WTC11 (cell line): Measurements from ENCODE around the gene NANOS1. TPM values are rescaled to one million over a fixed set of nuclear protein-coding genes. Genes with fewer than 3 reads are reported as not detected.

ENCODE experiments used
- ATAC-seq: fragments of 200-7000 bp; cut with Tn5 transposase; 2 replicates; pipeline ENCODE4 v1.10.0; 2021; ENCODE audit warnings: mild to moderate bottlenecking, moderate library complexity
- CTCF ChIA-PET: fragments of 300-600 bp; sonication (Branson Sonifier 250); formaldehyde crosslinking; loops from one replicate; lab custom pipeline; 2021; ENCODE audit warnings: antibody characterized with exemption; lab: Charles Lee
- POLR2A ChIA-PET: fragments of 350-600 bp; sonication (Branson Sonifier 250); formaldehyde crosslinking; loops from one replicate; lab custom pipeline; 2021; ENCODE audit warnings: antibody characterized with exemption; lab: Charles Lee
- DNase-seq: peaks from one replicate; pipeline ENCODE4 v3.0.0; 2021; ENCODE audit warnings: low spot score
- H3K27ac Mint-ChIP-seq: 2 replicates; pipeline ENCODE4 v1.8.0; 2021; ENCODE audit warnings: mixed read lengths
- H3K27me3 Mint-ChIP-seq: 2 replicates; pipeline ENCODE4 v1.8.0; 2021; ENCODE audit warnings: low read depth, mild to moderate bottlenecking, moderate library complexity, mixed read lengths
- H3K36me3 Mint-ChIP-seq: 2 replicates; pipeline ENCODE4 v1.8.0; 2021; ENCODE audit warnings: mixed read lengths
- H3K4me1 Mint-ChIP-seq: 2 replicates; pipeline ENCODE4 v1.8.0; 2022; ENCODE audit warnings: mixed read lengths
- H3K4me3 Mint-ChIP-seq: 2 replicates; pipeline ENCODE4 v1.8.0; 2021; ENCODE audit warnings: mild to moderate bottlenecking, moderate library complexity, mixed read lengths
- H3K9me3 Mint-ChIP-seq: 2 replicates; pipeline ENCODE4 v1.8.0; 2021; ENCODE audit warnings: mixed read lengths
- ATF1 ChIP-seq: sonication (generic); formaldehyde crosslinking; IDR thresholded peaks from 2 replicates; pipeline ENCODE4 v1.8.1; 2023; ENCODE audit warnings: mild to moderate bottlenecking, moderate library complexity, missing genetic modification reagents
- CBFB ChIP-seq: sonication (generic); formaldehyde crosslinking; IDR thresholded peaks from 2 replicates; pipeline ENCODE4 v1.8.1; 2022; ENCODE audit warnings: mild to moderate bottlenecking, low read depth, missing genetic modification reagents
- ELF4 ChIP-seq: sonication (generic); formaldehyde crosslinking; IDR thresholded peaks from 2 replicates; pipeline ENCODE4 v1.8.1; 2022; ENCODE audit warnings: low read depth, mild to moderate bottlenecking, moderate library complexity, missing genetic modification reagents
- JAZF1 ChIP-seq: fragments of 250-450 bp; sonication (Bioruptor Pico); IDR thresholded peaks from 2 replicates; pipeline ENCODE4 v1.9.0; 2021; ENCODE audit warnings: moderate library complexity, mild to moderate bottlenecking, inconsistent platforms
- JUN ChIP-seq: sonication (generic); formaldehyde crosslinking; IDR thresholded peaks from 2 replicates; pipeline ENCODE4 v1.8.0; 2023; ENCODE audit warnings: mild to moderate bottlenecking, missing genetic modification reagents
- NFATC4 ChIP-seq: fragments of 250-450 bp; sonication (Bioruptor Pico); IDR thresholded peaks from 2 replicates; pipeline ENCODE4 v1.9.0; 2021; ENCODE audit warnings: mild to moderate bottlenecking
- OVOL2 ChIP-seq: fragments of 250-450 bp; sonication (Bioruptor Pico); IDR thresholded peaks from 2 replicates; pipeline ENCODE4 v1.9.0; 2021; ENCODE audit warnings: mild to moderate bottlenecking, borderline replicate concordance
- RELA ChIP-seq: sonication (generic); formaldehyde crosslinking; IDR thresholded peaks from 2 replicates; pipeline ENCODE4 v1.8.1; 2022; ENCODE audit warnings: missing genetic modification reagents, mild to moderate bottlenecking, borderline replicate concordance
- SP1 ChIP-seq: sonication (generic); formaldehyde crosslinking; conservative IDR thresholded peaks from 2 replicates; pipeline ENCODE4 v1.8.1; 2022; ENCODE audit warnings: missing genetic modification reagents
- TCF7 ChIP-seq: sonication (generic); formaldehyde crosslinking; IDR thresholded peaks from 2 replicates; pipeline ENCODE4 v1.8.0; 2022; ENCODE audit warnings: mild to moderate bottlenecking, low read depth, missing genetic modification reagents, moderate library complexity
- TP53 ChIP-seq: sonication (generic); formaldehyde crosslinking; IDR thresholded peaks from 2 replicates; pipeline ENCODE4 v1.8.1; 2023; ENCODE audit warnings: mild to moderate bottlenecking, missing genetic modification reagents
- ZNF232 ChIP-seq: sonication (generic); formaldehyde crosslinking; IDR thresholded peaks from 2 replicates; pipeline ENCODE4 v1.8.0; 2022; ENCODE audit warnings: mild to moderate bottlenecking, missing genetic modification reagents
- ZNF396 ChIP-seq: fragments of 250-450 bp; sonication (Bioruptor Pico); IDR thresholded peaks from 2 replicates; pipeline ENCODE4 v1.8.0; 2021; ENCODE audit warnings: mild to moderate bottlenecking, moderate library complexity, borderline replicate concordance
- ZNF671 ChIP-seq: fragments of 250-450 bp; sonication (Bioruptor Pico); IDR thresholded peaks from 2 replicates; pipeline ENCODE4 v1.8.0; 2021; ENCODE audit warnings: mild to moderate bottlenecking
- total RNA-seq: library from RNA; stranded (reverse); gene quantifications from 3 replicates; pipeline ENCODE4 v1.2.3, GENCODE V29; 2021
- TF ChIP-seq, protein P1 (sequence below): sonication (generic); formaldehyde crosslinking; IDR thresholded peaks from 2 replicates; pipeline ENCODE4 v1.8.1; 2022; ENCODE audit warnings: mild to moderate bottlenecking, missing genetic modification reagents, moderate library complexity, borderline replicate concordance
- TF ChIP-seq, protein P2 (sequence below): sonication (generic); formaldehyde crosslinking; IDR thresholded peaks from 2 replicates; pipeline ENCODE4 v1.8.1; 2022; ENCODE audit warnings: mild to moderate bottlenecking, moderate library complexity, missing genetic modification reagents
- TF ChIP-seq, protein P3 (sequence below): sonication (generic); formaldehyde crosslinking; conservative IDR thresholded peaks from 2 replicates; pipeline ENCODE4 v1.8.1; 2022; ENCODE audit warnings: mild to moderate bottlenecking, missing genetic modification reagents
- TF ChIP-seq, protein P4 (sequence below): sonication (generic); formaldehyde crosslinking; IDR thresholded peaks from 2 replicates; pipeline ENCODE4 v1.8.0; 2023; ENCODE audit warnings: missing genetic modification reagents
- TF ChIP-seq, protein P5 (sequence below): sonication (generic); formaldehyde crosslinking; IDR thresholded peaks from 2 replicates; pipeline ENCODE4 v1.8.0; 2022; ENCODE audit warnings: mild to moderate bottlenecking, missing genetic modification reagents

Gene NANOS1
- total RNA-seq, 1 experiment from 2014 or later, result 2.9 TPM

DNA sequence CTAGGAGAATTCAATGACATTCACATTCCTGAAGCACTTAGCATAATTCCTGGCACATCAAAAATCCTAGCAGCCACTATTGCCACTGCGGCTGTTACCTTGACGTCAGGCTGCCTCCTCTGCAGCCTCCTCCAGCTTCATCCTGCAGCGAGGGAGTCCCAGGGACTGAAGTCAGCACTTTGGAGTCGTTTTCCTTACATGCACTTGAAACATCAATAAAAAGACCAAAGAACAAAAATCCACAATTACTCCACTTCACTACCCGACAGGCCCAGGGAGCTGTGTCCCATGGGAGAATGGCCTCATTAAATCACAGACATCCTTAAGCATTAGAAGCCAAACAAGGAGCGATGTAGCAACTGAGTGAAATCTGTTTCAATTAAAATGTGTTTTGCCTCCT, 48.6 kb upstream of the NANOS1 start:
- no peak overlapping the region for H3K4me3 Mint-ChIP-seq
- CTCF ChIA-PET, result interaction anchor here (1.2 kb wide), 1 partner anchor 387 kb away, joined by 4 read pairs; no protein-coding TSS in a partner anchor
- no peaks in the 10 kb centered on the region for H3K27me3 Mint-ChIP-seq
- no peak for DNase-seq
- H3K9me3 Mint-ChIP-seq, result peaks cover 21% of the 10 kb centered on the region
- H3K4me1 Mint-ChIP-seq, result peaks cover 6% of the 10 kb centered on the region
- peaks cover 13% of the 10 kb centered on the region for H3K36me3 Mint-ChIP-seq
- TF ChIP-seq SP1, result no peak
- TF ChIP-seq, protein P1, sequence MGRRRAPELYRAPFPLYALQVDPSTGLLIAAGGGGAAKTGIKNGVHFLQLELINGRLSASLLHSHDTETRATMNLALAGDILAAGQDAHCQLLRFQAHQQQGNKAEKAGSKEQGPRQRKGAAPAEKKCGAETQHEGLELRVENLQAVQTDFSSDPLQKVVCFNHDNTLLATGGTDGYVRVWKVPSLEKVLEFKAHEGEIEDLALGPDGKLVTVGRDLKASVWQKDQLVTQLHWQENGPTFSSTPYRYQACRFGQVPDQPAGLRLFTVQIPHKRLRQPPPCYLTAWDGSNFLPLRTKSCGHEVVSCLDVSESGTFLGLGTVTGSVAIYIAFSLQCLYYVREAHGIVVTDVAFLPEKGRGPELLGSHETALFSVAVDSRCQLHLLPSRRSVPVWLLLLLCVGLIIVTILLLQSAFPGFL (CRISPR knock-in tag), result no peak
- TF ChIP-seq, all 79 proteins: peak for 0
- ATAC-seq, result no peak
- POLR2A ChIA-PET, result no interaction called here
- H3K27ac Mint-ChIP-seq, result no peak overlapping the region

DNA sequence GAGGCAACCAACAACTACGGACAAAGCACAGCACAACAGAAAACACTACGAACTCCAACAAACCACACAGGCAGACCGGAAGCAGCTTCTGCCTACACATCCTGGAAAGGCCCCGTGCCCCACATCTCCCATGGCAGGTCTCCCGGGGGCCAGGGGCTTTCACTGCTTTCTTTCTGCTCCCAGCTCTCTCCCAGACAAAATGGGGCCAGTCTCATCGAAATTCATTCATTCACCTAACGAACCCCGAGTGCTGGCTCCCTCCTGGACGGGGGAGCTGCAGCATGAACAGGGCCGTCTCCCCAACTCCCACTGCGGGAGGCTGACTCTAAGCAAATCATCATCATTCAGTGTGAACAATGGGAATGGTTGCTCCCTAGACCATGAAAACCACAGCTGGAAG, 47.6 kb upstream of the NANOS1 start:
- Mint-ChIP-seq H3K4me1 (peaks cover 6% of the 10 kb centered on the region), H3K4me3 (no peak overlapping the region), H3K9me3 (peaks cover 18% of the 10 kb centered on the region), H3K36me3 (peaks cover 13% of the 10 kb centered on the region), H3K27me3 (no peaks in the 10 kb centered on the region), H3K27ac (no peak overlapping the region)
- CTCF ChIA-PET, result interaction anchor here (1.2 kb wide), 1 partner anchor 388 kb away, joined by 4 read pairs; no protein-coding TSS in a partner anchor
- TF ChIP-seq CBFB (CRISPR knock-in tag) (no peak), ATF1 (no peak), TP53 (CRISPR knock-in tag) (no peak), ZNF396 (CRISPR knock-in tag) (no peak), ELF4 (CRISPR knock-in tag) (no peak), ZNF232 (CRISPR knock-in tag) (no peak), JUN (CRISPR knock-in tag) (no peak)
- TF ChIP-seq, protein P2, sequence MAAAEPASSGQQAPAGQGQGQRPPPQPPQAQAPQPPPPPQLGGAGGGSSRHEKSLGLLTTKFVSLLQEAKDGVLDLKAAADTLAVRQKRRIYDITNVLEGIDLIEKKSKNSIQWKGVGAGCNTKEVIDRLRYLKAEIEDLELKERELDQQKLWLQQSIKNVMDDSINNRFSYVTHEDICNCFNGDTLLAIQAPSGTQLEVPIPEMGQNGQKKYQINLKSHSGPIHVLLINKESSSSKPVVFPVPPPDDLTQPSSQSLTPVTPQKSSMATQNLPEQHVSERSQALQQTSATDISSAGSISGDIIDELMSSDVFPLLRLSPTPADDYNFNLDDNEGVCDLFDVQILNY, result no peak
- TF ChIP-seq, protein P1 (CRISPR knock-in tag), result no peak
- TF ChIP-seq, protein P3, sequence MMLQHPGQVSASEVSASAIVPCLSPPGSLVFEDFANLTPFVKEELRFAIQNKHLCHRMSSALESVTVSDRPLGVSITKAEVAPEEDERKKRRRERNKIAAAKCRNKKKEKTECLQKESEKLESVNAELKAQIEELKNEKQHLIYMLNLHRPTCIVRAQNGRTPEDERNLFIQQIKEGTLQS (CRISPR knock-in tag), result no peak
- TF ChIP-seq, protein P4, sequence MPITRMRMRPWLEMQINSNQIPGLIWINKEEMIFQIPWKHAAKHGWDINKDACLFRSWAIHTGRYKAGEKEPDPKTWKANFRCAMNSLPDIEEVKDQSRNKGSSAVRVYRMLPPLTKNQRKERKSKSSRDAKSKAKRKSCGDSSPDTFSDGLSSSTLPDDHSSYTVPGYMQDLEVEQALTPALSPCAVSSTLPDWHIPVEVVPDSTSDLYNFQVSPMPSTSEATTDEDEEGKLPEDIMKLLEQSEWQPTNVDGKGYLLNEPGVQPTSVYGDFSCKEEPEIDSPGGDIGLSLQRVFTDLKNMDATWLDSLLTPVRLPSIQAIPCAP (CRISPR knock-in tag), result no peak
- no peak for ATAC-seq
- no peak for DNase-seq
- POLR2A ChIA-PET, result no interaction called here

DNA sequence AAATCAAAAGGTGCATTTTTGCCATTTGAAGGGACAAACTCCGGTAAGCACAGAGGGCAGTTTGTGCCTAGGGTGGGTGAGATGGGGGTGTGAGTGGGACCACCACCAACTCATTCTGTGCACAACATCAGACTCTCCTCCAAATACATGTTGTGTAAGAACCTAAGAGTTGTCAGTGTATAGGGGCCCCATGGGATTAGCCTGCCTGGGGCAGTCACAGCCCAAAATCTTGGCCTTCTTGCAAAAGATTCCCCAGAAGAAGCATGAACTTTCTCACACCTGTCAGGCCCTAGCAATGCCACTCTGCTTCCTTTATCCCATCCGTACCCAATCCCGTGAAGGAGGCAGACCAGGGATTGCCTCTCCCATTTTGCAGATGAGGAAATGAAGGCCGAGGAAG, 47.1 kb upstream of the NANOS1 start:
- TF ChIP-seq JAZF1 (CRISPR knock-in tag) (no peak), OVOL2 (CRISPR knock-in tag) (no peak), TCF7 (CRISPR knock-in tag) (no peak), NFATC4 (CRISPR knock-in tag) (no peak), ZNF671 (CRISPR knock-in tag) (no peak), RELA (CRISPR knock-in tag) (no peak)
- TF ChIP-seq, protein P3 (CRISPR knock-in tag), result no peak
- TF ChIP-seq, protein P5, sequence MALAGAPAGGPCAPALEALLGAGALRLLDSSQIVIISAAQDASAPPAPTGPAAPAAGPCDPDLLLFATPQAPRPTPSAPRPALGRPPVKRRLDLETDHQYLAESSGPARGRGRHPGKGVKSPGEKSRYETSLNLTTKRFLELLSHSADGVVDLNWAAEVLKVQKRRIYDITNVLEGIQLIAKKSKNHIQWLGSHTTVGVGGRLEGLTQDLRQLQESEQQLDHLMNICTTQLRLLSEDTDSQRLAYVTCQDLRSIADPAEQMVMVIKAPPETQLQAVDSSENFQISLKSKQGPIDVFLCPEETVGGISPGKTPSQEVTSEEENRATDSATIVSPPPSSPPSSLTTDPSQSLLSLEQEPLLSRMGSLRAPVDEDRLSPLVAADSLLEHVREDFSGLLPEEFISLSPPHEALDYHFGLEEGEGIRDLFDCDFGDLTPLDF (CRISPR knock-in tag), result no peak
- Mint-ChIP-seq H3K4me1 (peaks cover 6% of the 10 kb centered on the region), H3K27me3 (no peaks in the 10 kb centered on the region), H3K9me3 (peaks cover 18% of the 10 kb centered on the region), H3K27ac (no peak overlapping the region), H3K4me3 (no peak overlapping the region), H3K36me3 (peaks cover 13% of the 10 kb centered on the region)
- DNase-seq (no peak), ATAC-seq (no peak)
- POLR2A ChIA-PET, result no interaction called here
- CTCF ChIA-PET, result no interaction called here
